ENCODE results near the gene RSAD2. TPM values are rescaled to one million over a fixed set of nuclear protein-coding genes. Genes with fewer than 3 reads are reported as not detected.

Gene RSAD2
- total RNA-seq, 1 experiment from 2014 or later: 37.2 TPM

DNA sequence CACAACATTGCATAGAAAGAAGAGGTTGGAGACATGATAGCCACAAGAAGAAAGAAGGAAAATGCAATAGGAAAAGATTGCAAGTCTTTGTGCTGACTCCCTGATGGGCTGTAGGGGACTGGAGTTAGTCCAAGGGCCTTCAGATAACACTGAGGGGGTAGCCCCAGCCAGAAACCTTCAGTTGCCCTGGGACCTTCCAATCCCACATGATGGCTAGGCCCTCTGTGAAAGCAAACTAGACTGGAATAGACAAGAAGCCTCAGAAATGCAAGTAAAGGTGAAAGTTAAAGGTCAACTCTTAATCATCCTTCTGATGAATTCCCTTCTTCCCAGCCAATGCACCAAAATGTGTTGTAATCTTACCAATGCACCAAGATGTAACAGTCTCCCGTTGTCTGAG, 31.0 kb upstream of the RSAD2 start:
- no peak overlapping the region for H3K4me3 Mint-ChIP-seq (ENCODE audit: low read depth, unreplicated experiment)
- no peaks in the 10 kb centered on the region for H3K36me3 Mint-ChIP-seq (ENCODE audit: insufficient read depth, unreplicated experiment)
- no peak overlapping the region for H3K27ac Mint-ChIP-seq (ENCODE audit: unreplicated experiment)
- TF ChIP-seq, protein P1, sequence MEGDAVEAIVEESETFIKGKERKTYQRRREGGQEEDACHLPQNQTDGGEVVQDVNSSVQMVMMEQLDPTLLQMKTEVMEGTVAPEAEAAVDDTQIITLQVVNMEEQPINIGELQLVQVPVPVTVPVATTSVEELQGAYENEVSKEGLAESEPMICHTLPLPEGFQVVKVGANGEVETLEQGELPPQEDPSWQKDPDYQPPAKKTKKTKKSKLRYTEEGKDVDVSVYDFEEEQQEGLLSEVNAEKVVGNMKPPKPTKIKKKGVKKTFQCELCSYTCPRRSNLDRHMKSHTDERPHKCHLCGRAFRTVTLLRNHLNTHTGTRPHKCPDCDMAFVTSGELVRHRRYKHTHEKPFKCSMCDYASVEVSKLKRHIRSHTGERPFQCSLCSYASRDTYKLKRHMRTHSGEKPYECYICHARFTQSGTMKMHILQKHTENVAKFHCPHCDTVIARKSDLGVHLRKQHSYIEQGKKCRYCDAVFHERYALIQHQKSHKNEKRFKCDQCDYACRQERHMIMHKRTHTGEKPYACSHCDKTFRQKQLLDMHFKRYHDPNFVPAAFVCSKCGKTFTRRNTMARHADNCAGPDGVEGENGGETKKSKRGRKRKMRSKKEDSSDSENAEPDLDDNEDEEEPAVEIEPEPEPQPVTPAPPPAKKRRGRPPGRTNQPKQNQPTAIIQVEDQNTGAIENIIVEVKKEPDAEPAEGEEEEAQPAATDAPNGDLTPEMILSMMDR (IDR thresholded peaks at IDR 0.05; ENCODE audit: unreplicated experiment): no peak
- no peaks in the 10 kb centered on the region for H3K27me3 Mint-ChIP-seq (ENCODE audit: unreplicated experiment)
- no peak for DNase-seq
- no TSS peak for BruUV-seq (replicated peaks)
- H3K4me1 Mint-ChIP-seq (ENCODE audit: low read depth, unreplicated experiment): peaks cover 10% of the 10 kb centered on the region
- CTCF ChIA-PET: no interaction called here
- intact Hi-C loops (cut with micrococcal nuclease; ENCODE audit: unreplicated experiment): no loop called here
- H3K9me3 Mint-ChIP-seq (ENCODE audit: low read depth, unreplicated experiment): peaks cover 16% of the 10 kb centered on the region

DNA sequence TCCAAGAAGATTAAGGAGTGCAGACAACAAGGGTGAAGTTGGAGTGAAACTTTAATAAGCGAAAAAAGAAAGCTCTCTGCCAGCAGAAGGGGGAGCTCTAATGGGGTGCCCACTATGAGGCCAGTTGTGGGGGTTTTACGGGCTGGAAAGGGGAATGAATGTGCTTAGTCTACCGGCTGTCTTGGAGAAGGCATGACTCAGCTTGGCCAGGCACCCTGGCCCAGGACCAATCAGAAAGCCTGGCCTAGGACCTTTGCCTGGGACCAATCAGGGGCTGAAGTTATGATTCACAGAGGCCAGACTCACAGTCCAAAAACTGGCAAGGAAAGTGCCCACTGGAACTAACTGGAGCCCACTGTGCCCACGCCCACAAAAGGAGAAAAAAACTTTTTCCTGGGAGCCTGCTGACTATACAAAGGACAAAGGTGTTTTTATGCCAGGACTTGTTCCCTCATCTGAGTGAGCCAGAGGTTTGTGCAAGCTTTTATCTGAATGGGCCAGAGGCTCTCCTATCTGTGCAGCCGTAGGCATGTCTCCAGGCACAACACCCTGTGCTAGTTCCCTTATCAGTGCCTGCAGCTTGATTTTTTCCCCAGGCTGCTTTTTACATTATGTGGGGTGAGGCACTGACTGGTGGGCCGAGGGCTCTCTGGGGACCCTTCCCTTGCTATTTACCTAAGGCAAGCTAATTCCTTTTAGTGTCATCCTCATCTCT, 30.5 kb upstream of the RSAD2 start:
- CTCF ChIA-PET: interaction anchor here (0.5 kb wide), 1 partner anchor 10 kb away, joined by 5 read pairs; no protein-coding TSS in a partner anchor

DNA sequence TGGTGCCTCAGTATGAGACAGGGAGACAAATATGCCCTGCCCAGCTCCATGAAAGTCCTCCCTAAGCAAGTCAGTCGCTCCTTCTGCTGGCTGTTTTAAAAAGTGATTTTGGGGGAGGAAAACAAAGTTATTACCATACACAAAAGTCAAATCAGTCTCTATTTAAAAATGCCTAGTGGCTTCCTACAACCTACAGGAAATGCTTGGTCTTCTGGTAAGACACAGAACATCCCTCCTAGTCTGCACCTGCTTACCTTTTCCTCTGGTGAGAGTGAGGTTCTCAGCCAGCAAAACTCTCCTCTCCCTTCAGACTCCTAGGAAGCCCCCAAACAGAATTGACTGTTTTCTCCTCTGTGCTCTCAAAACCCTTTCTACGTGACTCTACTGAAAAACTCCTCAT, 25.4 kb upstream of the RSAD2 start:
- Mint-ChIP-seq H3K27ac (ENCODE audit: unreplicated experiment) (no peak overlapping the region), H3K27me3 (ENCODE audit: unreplicated experiment) (no peaks in the 10 kb centered on the region), H3K9me3 (ENCODE audit: low read depth, unreplicated experiment) (peaks cover 7% of the 10 kb centered on the region), H3K4me1 (ENCODE audit: low read depth, unreplicated experiment) (peaks cover 21% of the 10 kb centered on the region), H3K4me3 (ENCODE audit: low read depth, unreplicated experiment) (no peak overlapping the region), H3K36me3 (ENCODE audit: insufficient read depth, unreplicated experiment) (no peaks in the 10 kb centered on the region)
- TF ChIP-seq, protein P1 (IDR thresholded peaks at IDR 0.05; ENCODE audit: unreplicated experiment): no peak
- BruUV-seq (replicated peaks): no TSS peak
- no peak for DNase-seq
- intact Hi-C loops (cut with micrococcal nuclease; ENCODE audit: unreplicated experiment): no loop called here
- CTCF ChIA-PET: no interaction called here

More for the DNA sequence above, 30.5 kb upstream of the RSAD2 start:
- TF ChIP-seq, protein P1 (IDR thresholded peaks at IDR 0.05; ENCODE audit: unreplicated experiment): no peak
- Mint-ChIP-seq H3K27ac (ENCODE audit: unreplicated experiment) (no peak overlapping the region), H3K4me1 (ENCODE audit: low read depth, unreplicated experiment) (peaks cover 10% of the 10 kb centered on the region), H3K9me3 (ENCODE audit: low read depth, unreplicated experiment) (peaks cover 16% of the 10 kb centered on the region), H3K36me3 (ENCODE audit: insufficient read depth, unreplicated experiment) (no peaks in the 10 kb centered on the region), H3K4me3 (ENCODE audit: low read depth, unreplicated experiment) (no peak overlapping the region), H3K27me3 (ENCODE audit: unreplicated experiment) (no peaks in the 10 kb centered on the region)
- DNase-seq: peak; percentile 20
- intact Hi-C loops (cut with micrococcal nuclease; ENCODE audit: unreplicated experiment): no loop called here
- BruUV-seq (replicated peaks): no TSS peak

DNA sequence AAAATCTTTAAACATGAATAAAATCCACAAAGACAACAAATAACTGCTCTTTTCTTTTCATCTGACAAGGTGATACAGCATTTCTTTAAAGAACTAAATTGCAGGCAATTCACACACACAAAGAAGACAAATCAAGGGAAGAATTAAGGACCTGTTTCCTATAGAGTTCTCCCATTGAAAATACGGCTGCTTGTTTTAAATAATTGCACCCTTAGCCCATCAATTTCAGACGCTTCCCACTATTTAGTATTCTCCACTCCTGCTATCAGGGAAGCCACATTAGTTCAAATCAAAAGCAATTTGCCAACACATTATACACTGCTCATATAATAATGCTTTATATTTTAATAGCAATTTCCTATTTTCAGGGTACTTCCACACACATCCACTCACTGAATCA, 23.2 kb upstream of the RSAD2 start:
- no TSS peak for BruUV-seq (replicated peaks)
- CTCF ChIA-PET: interaction anchor here (1.2 kb wide), 1 partner anchor 11 kb away, joined by 3 read pairs; the partner anchor contains the start of gene CMPK2
- Mint-ChIP-seq H3K9me3 (ENCODE audit: low read depth, unreplicated experiment) (peaks cover 12% of the 10 kb centered on the region), H3K27ac (ENCODE audit: unreplicated experiment) (no peak overlapping the region), H3K4me3 (ENCODE audit: low read depth, unreplicated experiment) (no peak overlapping the region), H3K36me3 (ENCODE audit: insufficient read depth, unreplicated experiment) (no peaks in the 10 kb centered on the region), H3K27me3 (ENCODE audit: unreplicated experiment) (no peaks in the 10 kb centered on the region), H3K4me1 (ENCODE audit: low read depth, unreplicated experiment) (peaks cover 11% of the 10 kb centered on the region)
- TF ChIP-seq, protein P1 (IDR thresholded peaks at IDR 0.05; ENCODE audit: unreplicated experiment): no peak
- DNase-seq: no peak
- intact Hi-C loops (cut with micrococcal nuclease; ENCODE audit: unreplicated experiment): no loop called here
